Stomach (tissue), 9 donors: ENCODE measurements around the gene DHCR7. TPM values are rescaled to one million over a fixed set of nuclear protein-coding genes. Genes with fewer than 3 reads are reported as not detected.
"Not testable (repeated sequence)": the region's sequence is repeated elsewhere in the genome, so short reads cannot be mapped to it uniquely, and the experiment has no call there.

Experiments used
- DNase-seq, 2 donors: peaks; one replicate each; pipeline versions ENCODE4 v3.0.0 to v3.0.0-alpha.2; 2013 to 2019
- H3K27ac ChIP-seq, 5 donors: fragments of 200-600 bp in 4 of 5; sonication (generic) in 4 of 5; one replicate each; pipeline ENCODE4 v1.5.1; 2013 to 2019; ENCODE audit warnings: mild to moderate bottlenecking in 1 of 5, moderate library complexity in 1 of 5
- H3K27me3 ChIP-seq, 3 donors: fragments of 200-600 bp; sonication (generic); one replicate each; pipeline ENCODE4 v1.5.1; 2017 to 2019; ENCODE audit warnings: mixed run types in 1 of 3
- H3K36me3 ChIP-seq, 4 donors: fragments of 200-600 bp; sonication (generic); 1 replicate in 3 of 4; 2 replicates in 1 of 4; pipeline ENCODE4 v1.5.1; 2016 to 2019
- H3K4me1 ChIP-seq, 4 donors: fragments of 200-600 bp; sonication (generic); one replicate each; pipeline ENCODE4 v1.5.1; 2016 to 2019
- H3K4me3 ChIP-seq, 4 donors: fragments of 200-600 bp; sonication (generic) in 3 of 4; one replicate each; pipeline ENCODE4 v1.5.1; 2016 to 2019; ENCODE audit warnings: mild to moderate bottlenecking in 1 of 4
- H3K9me3 ChIP-seq, 4 donors: fragments of 200-600 bp; sonication (generic); one replicate each; pipeline ENCODE4 v1.5.1; 2016 to 2019
- CTCF ChIP-seq, 7 experiments: fragments of 450-650 bp in 4 of 7; fragments of 200-600 bp in 3 of 7; sonication (generic) in 3 of 7; IDR thresholded peaks; one replicate each; pipeline ENCODE4 v1.5.1; 2016 to 2019; ENCODE audit warnings: antibody characterized with exemption in 7 of 7, control low read depth in 2 of 7, mild to moderate bottlenecking in 1 of 7
- EP300 ChIP-seq: sonication (generic); formaldehyde crosslinking; IDR thresholded peaks from one replicate; pipeline ENCODE4 v1.6.1; 2017; ENCODE audit warnings: antibody characterized with exemption
- POLR2A ChIP-seq, 4 donors: fragments of 450-650 bp; IDR thresholded peaks; one replicate each; pipeline ENCODE4 v1.6.1; 2016; ENCODE audit warnings: antibody characterized with exemption in 4 of 4, control low read depth in 2 of 4, mild to moderate bottlenecking in 1 of 4, moderate library complexity in 1 of 4
- POLR2AphosphoS5 ChIP-seq, 3 donors: sonication (generic); formaldehyde crosslinking; IDR thresholded peaks; one replicate each; pipeline ENCODE4 v1.6.1; 2016; ENCODE audit warnings: antibody characterized with exemption in 3 of 3
- WGBS, 5 donors: extraction: QIAGEN DNeasy Blood & Tissue Kit in 3 of 5; methylation state at CpG; one replicate each; pipeline versions ENCODE4 v1.1.5 to v1.1.7; 2013 to 2018; 5-methylcytosine and 5-hydroxymethylcytosine counted together
- intact Hi-C: fragments of 100-400 bp; cut with DNase I; formaldehyde crosslinking; loops from one replicate; pipeline ENCODE4 v1.15.1; 2023; ENCODE audit warnings: low total_unique reads
- polyA plus RNA-seq, 3 donors: library from polyadenylated mRNA; stranded (reverse); fragments of 200-250 nt; gene quantifications; one replicate each; pipeline ENCODE4 v1.2.3, GENCODE V29; 2013
- total RNA-seq, 5 donors: library from RNA; depleted of rRNA; stranded (reverse); fragments of >200 nt; gene quantifications; one replicate each; pipeline versions ENCODE4 v1.1.0 to v1.2.3, GENCODE V29; 2014 to 2016
- donor health status: healthy with polysubstance abuse.
- donor health status: Bipolar disorder and iron deficiency.
- donor health status: healthy.

Gene DHCR7
- total and polyA plus RNA-seq, 8 donors: 3.5 to 58.8 (median 15.1) TPM

GRCh38 chr11:71425409-71425808, 22.8 kb downstream of the DHCR7 start:
- Histone ChIP-seq H3K9me3 (no peaks in the 10 kb centered on the region), H3K27ac (no peak overlapping the region), H3K4me1 (peaks cover 0 to 11% (median 6%) of the 10 kb centered on the region in 4 donors), H3K27me3 (no peaks in the 10 kb centered on the region), H3K36me3 (no peaks in the 10 kb centered on the region), H3K4me3 (no peak overlapping the region)
- 71 to 95% (median 87%) methylated on average over 2 of the region's 2 CpGs for WGBS, 5 donors
- intact Hi-C loops: no loop called here
- no peak for DNase-seq
- TF ChIP-seq CTCF (IDR thresholded peaks at IDR 0.05): no peak
- TF ChIP-seq EP300: no peak
- no peak for TF ChIP-seq POLR2A (IDR thresholded peaks at IDR 0.05)
- TF ChIP-seq POLR2AphosphoS5 (IDR thresholded peaks at IDR 0.05): no peak

GRCh38 chr11:71423181-71423790, 24.9 kb downstream of the DHCR7 start:
- intact Hi-C loops: no loop called here

GRCh38 chr11:71422318-71422717, 25.9 kb downstream of the DHCR7 start:
- intact Hi-C loops: not testable (repeated sequence)
- 91 to 95% (median 93%) methylated on average over 3 of the region's 3 CpGs for WGBS, 5 donors

More at GRCh38 chr11:71423181-71423790, 24.9 kb downstream of the DHCR7 start:
- Histone ChIP-seq H3K27me3 (no peaks in the 10 kb centered on the region), H3K4me3 (no peak overlapping the region), H3K36me3 (no peaks in the 10 kb centered on the region), H3K27ac (no peak overlapping the region), H3K4me1 (peaks cover 0 to 8% (median 0%) of the 10 kb centered on the region in 4 donors), H3K9me3 (no peaks in the 10 kb centered on the region)
- DNase-seq: no peak
- TF ChIP-seq POLR2AphosphoS5 (IDR thresholded peaks at IDR 0.05): no peak
- TF ChIP-seq POLR2A (IDR thresholded peaks at IDR 0.05): no peak
- TF ChIP-seq EP300: no peak
- TF ChIP-seq CTCF (IDR thresholded peaks at IDR 0.05): no peak
- 63 to 77% (median 66%) methylated on average over 7 of the region's 7 CpGs for WGBS, 5 donors

GRCh38 chr11:71421392-71421950, 26.7 kb downstream of the DHCR7 start:
- H3K4me1 ChIP-seq: peaks cover 0 to 8% (median 0%) of the 10 kb centered on the region in 4 donors
- no peaks in the 10 kb centered on the region for H3K9me3 ChIP-seq
- no peak overlapping the region for H3K27ac ChIP-seq
- TF ChIP-seq CTCF (IDR thresholded peaks at IDR 0.05) (no peak), EP300 (no peak), POLR2A (IDR thresholded peaks at IDR 0.05) (no peak)
- H3K4me3 ChIP-seq: no peak overlapping the region
- intact Hi-C loops: no loop called here
- no peaks in the 10 kb centered on the region for H3K36me3 ChIP-seq
- WGBS, 5 donors: 62 to 78% (median 67%) methylated on average over 12 of the region's 12 CpGs
- peak in 1 of 2 donors; percentile 34 for DNase-seq
- no peaks in the 10 kb centered on the region for H3K27me3 ChIP-seq

More at GRCh38 chr11:71422318-71422717, 25.9 kb downstream of the DHCR7 start:
- not testable (repeated sequence) for H3K4me1 ChIP-seq, H3K4me3 ChIP-seq, H3K27ac ChIP-seq, H3K27me3 ChIP-seq, H3K36me3 ChIP-seq, H3K9me3 ChIP-seq, DNase-seq
